Measurements from ENCODE around the gene GZMA.
A peak's percentile ranks its signal among the peaks of the same experiment; 100 is the strongest.
"Not testable (repeated sequence)": the region's sequence is repeated elsewhere in the genome, so short reads cannot be mapped to it uniquely, and the experiment has no call there.

Gene GZMA

DNA sequence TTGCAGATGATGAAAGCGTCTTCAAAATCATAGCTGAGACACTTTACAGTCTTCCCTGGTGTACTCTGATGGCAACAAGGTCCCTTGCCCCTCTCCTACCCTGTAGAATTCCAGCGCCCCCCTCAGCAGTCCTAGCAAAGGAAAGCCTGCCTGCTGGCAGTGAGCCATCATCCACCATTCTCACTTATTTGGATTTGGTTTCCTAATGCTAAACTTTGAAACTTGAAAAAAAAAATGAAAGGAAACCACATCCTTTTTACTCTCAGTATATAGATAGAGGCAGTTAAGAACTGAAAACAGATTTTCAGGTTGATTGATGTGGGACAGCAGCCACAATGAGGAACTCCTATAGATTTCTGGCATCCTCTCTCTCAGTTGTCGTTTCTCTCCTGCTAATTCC, at the start of gene GZMA:
TSS of gene GZMA (plus strand) at position 299 of the 400 bp plus-strand sequence. CDS start at position 336, 37 bp downstream.
- no peak for DNase-seq (ENCODE audit: low read depth)

DNA sequence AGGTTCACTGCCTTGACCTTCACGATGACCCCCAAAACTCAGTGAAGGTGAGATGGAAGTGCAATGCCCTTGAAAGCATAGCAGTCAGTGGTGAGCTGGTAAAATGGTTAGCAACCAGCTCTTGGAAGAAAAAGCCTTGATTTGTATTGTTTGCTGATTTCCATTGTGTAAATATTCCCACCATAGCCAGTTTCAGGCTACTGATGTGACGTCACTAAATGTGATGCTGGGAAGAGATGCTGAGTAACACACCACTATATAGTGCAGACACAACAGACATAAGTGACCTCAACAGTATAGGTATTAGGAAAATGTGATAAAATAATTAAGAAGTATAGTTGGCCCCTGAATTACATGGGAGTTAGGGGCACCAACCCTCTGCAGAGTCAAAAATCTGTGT, 47.3 kb upstream of the GZMA start:
- DNase-seq (ENCODE audit: low read depth) = no peak

DNA sequence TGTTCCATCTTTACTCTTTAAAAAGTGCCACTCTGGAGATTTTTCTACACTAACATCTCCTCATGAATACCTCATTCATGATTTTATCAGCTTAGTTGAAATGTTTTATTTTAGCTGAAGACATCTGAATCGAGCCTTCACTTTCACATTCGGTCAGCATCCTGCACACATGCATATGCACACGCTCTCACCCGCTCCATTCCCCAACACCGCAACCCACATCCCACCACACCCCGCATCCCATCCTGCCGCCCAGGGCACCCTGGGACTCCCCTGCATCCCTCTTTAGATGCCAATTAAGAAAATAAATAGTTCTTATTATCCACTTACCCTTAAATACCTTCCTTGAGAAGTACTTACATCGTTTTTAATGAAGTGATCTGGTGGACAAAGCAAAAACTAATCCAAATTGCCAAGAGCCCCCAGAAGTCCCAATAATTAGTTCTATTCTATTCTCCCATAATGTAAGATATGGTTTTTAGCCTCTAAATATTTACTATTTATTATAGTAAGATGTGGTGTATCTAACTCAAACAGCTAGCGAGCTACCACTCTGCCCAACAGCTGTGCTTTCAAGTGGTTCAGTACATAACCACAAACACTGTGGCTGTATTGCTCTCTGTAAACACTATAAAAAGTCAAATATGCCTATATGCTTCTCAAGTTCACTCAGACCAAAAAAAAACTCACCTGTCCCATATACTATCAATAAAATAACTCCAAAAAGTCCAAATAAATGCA, 40.2 kb upstream of the GZMA start:
- peak; percentile 13 for DNase-seq (ENCODE audit: low read depth)

DNA sequence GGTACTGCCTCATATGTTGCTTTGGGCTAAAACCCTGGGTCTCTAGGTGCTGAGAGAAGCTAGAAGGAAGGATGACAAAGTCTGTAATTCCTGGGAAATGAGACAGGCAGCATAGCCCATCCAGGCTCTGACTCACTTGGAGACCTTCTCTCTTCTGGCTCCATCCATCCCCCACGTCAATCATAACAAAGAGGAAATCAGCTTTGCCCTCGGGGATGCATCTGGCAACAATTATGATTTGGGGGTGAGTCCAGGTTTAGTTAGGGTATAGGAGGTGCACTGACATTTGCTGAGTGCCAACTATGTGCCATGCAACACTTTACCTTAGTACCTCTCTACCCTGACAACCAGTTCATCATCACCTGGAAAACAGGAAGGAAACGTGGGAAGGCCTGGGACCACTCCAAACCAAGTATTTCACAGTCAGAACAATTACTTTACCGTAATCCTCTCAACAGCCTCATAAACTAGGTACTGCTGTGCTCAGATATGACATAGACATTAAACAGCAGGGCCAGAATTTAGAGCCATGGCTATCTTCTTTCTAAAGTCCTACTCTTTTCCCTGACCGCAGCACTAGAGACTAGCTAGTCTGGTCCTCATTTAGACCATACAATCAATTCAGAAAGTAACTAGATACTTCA, 39.1 kb upstream of the GZMA start:
- no peak for DNase-seq (ENCODE audit: low read depth)

DNA sequence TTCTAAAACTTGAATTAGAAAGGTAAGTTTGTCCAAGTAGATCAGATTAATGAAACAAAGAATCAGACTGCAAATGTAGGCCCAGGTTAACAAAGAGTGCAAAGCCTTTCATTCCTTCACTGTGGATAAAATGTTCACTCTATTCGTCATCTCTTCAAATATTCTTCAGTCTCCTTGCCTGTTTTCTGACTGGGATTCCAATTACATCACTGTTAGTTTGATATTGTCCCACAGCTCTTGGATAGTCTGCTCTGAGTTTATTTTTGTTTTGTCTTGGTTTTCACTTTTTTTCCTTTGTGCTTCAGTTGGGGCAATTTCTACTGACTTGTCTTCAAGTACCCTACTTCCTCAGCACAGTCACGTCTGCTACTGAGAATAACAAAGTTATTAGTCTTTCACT, 38.5 kb upstream of the GZMA start:
- DNase-seq (ENCODE audit: low read depth) = no peak

DNA sequence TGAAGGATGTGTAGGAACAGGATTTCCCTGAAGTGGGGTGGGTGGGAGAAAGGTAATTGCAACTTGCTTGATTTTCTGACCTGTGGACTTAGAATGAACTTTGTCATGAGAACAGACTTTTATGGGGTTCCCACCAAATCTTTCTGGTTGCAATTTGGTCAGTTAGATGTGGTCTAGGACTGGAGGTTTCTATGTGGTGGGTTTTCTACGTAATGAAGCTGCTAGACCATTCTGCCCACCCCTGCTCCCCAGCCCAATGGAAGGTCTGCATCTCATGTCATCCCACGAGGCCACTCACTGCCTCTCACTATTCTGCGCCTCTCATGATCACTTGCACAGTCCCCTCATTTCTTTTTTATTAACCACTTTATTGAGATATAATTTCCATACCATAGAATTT, 37.9 kb upstream of the GZMA start:
- DNase-seq (ENCODE audit: low read depth) = no peak

DNA sequence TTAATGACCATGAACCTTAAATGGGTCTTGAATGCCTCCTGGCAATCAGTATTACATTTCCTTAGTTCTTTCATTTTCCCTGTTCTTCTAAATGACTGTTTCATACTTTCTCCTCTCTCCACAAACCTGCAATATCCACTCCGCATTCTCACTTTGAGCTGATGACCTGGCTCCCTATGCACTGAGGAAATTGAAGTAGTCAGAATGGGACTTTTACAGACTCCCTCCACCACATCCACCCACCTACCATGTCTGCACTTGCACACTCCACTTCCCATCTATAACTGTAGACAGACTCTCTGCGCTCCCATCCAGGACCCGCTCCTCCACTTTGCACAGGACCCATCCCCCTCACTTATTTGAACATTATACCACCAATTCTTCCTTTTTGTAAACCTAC, 36.2 kb upstream of the GZMA start:
- DNase-seq (ENCODE audit: low read depth) = no peak

DNA sequence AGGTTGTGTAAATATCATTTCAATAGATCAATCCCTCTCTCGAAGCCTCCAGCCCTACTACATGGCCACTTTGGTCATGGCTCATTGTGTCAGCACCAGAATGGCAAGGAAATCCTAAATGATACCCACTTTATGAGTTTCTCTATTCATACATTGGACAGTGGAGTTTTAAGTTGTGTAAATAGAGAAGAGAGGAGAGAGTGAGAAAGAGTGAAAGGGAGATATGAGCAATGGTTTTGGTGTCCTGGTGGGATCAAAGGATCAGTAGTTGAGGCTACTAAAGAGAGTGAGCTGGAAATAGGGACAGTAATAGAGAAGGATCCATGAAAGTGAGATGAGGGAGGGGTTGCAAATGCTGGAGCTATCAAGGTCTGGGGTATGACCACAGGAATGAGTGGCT, 31.5 kb upstream of the GZMA start:
- no peak for DNase-seq (ENCODE audit: low read depth)

DNA sequence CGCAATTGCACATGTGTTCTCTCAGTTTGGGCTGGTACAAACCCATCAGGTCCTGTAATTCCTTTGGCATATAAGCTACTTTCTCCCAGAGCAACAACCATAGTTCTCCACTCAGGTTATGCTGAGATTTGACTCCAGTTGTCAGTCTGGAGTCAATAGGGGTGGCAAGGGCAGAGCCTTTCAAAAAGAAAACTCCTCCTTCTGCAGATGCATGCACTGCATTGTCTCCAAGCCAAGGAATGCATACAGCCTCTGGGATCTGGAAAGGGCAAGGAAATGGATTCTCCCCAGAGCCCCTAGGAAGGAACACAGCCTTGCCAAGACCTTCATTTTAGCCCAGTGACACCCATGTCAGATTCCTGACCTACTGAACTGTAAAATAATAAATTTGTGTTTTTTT, 31.0 kb upstream of the GZMA start:
- no peak for DNase-seq (ENCODE audit: low read depth)

DNA sequence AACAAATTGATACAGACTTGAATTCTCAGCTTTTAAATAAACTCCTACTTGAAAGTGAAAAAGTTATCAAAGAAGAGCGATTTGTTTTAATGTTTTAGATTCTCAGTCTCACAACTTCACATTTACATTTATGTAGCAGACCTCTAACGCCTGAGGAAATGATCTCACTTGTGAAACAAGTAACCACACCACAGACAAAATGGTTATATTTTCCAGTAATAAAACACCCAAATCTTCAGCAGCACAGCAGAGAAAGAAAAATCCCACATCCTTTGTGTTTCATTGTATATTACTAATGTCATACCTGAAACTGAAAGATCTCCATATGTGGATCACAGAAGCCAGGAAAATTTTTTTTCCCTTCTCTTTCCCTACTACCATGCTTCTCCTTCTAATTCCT, 29.8 kb upstream of the GZMA start:
- no peak for DNase-seq (ENCODE audit: low read depth)

DNA sequence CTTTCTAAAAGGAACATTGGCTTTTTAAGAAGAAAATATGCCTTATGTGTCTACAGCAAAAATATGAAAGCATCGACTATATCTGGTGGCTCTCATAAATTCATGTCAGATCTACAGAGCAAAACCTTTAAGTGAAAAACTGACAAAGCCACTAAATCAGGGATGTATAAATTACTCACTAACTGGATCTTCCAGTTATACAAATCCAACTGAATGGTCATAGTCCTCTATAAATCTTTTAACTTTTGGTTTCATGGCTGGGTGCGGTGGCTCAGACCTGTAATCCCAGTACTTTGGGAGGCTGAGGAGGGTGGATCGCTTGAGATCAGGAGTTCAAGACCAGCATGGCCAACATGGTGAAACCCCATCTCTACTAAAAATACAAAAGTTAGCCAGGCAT, 29.2 kb upstream of the GZMA start:
- DNase-seq (ENCODE audit: low read depth) = no peak

DNA sequence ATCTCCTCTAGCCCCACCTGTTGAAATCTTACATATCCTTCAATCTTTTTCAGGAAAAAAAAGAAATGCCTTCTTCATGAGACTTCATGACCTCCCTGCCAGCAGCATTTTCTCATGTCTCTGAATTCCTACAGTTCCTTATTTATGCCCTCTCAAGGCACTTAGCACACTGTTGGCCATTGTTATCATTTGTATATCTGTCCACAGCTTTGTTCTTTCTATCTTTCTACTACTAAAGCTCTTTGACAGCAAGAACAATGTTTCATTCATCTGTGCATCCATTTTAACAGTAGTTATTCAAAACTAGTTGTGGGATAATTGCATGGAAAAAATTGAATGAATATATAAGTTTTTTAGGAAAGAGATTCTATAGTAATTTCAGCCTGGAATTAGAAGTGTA, 20.9 kb upstream of the GZMA start:
- no peak for DNase-seq (ENCODE audit: low read depth)

DNA sequence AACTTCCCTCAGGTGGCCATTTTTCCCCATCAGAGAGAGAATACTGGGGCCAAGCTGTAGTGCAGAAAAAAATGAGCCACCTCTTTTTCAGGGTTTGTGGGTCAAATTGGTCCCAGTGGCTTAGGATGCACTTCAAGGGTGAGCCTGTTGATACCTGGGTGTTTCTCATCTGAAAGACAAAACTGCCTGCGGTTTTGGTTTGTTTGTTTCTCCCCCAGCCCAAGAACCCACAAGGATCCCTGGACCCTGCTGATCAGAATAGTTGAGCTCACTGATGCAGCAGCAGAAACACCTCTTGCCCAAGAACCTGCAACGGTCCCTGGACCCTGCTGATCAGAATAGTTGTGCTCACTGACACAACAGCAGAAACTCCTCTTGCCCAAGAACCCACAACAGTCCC, 13.1 kb upstream of the GZMA start:
- not testable (repeated sequence) for DNase-seq (ENCODE audit: low read depth)

DNA sequence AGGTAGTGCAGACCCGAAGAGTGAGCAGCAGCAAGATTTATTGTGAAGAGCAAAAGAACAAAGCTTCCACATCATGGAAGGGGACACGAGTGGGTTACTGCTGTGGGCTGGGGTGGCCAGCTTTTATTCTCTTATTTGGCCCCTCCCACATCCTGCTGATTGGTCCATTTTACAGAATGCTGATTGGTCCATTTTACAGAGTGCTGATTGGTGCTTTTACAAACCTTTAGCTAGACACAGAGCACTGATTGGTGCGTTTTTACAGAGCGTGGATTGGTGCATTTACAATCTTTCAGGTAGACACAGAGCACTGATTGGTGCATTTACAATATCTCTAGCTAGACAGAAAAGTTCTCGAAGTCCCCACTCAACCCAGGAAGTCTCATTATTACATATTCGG, 11.4 kb upstream of the GZMA start:
- DNase-seq (ENCODE audit: low read depth) = not testable (repeated sequence)

DNA sequence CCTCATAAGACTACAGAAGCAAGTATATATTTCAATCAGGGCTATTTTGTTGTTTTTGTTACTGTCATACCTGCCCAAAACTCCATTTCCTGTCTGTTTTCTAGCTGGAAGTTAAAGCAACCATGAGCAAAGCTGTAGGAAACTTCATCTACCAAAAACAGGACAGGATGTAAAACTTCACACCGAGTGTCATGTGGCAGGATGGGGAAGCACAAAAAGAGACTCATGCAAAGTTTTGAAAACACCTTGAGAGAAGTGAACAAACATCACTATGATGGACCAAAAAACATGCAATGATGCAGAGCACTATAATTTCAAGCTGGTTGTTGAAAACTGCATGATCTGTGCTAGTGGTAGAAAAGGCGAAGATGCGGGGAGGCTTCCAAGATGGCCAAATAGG, 6.3 kb upstream of the GZMA start:
- DNase-seq (ENCODE audit: low read depth) = no peak

DNA sequence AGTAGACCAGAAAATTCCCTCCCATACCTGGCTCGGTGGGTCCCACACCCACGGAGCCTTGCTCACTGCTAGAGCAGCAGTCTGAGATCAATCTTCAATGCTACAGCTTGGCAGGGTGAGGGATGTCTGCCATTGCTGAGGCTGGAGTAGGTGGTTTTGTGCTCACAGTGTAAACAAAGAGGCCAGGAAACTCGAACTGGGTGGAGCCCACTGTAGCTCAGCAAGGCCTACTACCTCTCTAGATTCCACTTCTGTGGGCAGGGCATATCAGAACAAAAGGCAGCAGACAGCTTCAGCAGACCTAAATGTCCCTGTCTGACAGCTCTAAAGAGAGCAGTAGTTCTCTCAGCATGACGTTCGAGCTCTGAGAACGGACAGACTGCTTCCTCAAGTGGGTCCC, 5.6 kb upstream of the GZMA start:
- peak; percentile 41 for DNase-seq (ENCODE audit: low read depth)

DNA sequence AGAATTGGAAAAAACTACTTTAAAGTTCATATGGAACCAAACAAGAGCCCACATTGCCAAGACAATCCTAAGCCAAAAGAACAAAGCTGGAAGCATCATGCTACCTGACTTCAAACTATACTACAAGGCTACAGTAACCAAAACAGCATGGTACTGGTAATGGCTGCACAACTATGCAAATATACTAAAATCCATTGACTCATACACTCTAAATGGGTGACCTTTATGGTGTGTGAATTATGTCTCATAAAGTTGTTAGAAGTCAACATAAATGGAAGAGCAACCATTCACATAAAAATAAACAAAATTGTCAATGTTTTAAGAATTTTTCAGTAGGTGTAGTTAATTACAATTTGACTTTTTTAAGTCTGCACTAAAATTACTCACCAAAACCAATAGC, 1.3 kb upstream of the GZMA start:
- DNase-seq (ENCODE audit: low read depth) = not testable (repeated sequence)

DNA sequence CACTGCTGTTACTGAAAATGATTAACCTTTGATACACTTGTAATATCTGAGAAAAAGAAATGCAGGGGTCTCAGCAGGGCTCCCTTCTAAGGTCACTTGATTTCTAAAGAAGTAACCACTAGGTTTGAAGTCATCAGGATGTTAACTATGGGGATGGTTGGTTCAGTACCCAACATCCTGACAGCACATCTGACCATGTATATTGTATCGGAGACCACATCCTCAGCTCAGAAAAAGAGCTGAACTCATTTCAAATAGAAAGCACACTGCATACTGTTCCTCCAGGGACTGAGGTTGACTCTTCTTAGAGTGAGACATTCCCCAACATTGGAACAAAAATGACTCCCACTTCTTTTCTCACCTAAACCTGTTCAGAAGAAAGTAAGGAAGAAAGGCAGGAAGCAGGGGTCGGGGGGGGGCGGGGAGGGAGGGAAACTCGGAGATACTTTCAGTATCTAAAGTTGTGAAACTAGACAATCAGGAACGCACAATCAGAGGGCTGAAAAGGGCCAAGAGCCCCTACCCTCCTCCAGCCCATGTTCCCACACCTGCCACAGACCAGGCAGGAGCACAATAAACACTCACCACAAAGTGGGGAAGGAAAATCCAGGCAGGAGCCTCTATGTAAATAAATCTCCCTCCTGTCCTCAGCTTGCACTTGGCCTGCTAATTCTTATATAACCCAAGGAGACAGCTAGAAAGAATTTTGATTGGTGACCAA, 730 bp upstream of the GZMA start:
- no peak for DNase-seq (ENCODE audit: low read depth)

DNA sequence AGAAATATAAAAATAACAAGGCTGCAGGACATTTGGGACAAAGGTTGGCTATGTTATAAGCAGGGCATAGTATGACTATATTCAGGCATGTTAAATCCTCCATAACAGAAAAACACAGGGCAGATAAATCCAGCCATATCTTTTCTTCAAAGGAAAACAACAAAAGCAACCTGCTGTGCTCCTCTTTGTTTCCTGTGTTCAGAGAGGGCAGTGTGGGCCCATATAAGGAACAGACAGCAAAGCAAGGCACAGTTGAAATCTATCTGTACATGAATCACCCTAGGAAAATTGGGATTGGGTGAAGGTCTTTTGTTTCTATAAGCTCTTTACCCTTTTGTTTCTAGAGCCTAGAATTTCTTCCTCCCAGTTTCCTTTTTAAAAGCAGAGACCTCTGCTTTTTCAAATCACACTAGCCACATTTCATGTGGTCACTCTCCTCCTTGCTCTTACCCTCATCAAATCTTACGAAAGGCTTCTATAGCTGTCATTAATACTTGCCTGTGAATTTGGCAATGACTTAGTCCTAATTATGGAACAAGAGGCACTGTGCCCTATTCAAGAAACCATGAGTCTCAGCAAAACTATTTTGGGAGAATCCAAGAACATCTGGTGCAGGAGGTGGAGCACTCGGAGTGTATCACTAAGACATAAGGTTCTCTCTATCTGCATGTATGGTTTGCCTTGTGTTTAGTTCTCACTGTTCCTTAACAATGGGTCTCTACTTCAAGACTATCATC, 1.8 kb downstream of the GZMA start:
- no peak for DNase-seq (ENCODE audit: low read depth)

DNA sequence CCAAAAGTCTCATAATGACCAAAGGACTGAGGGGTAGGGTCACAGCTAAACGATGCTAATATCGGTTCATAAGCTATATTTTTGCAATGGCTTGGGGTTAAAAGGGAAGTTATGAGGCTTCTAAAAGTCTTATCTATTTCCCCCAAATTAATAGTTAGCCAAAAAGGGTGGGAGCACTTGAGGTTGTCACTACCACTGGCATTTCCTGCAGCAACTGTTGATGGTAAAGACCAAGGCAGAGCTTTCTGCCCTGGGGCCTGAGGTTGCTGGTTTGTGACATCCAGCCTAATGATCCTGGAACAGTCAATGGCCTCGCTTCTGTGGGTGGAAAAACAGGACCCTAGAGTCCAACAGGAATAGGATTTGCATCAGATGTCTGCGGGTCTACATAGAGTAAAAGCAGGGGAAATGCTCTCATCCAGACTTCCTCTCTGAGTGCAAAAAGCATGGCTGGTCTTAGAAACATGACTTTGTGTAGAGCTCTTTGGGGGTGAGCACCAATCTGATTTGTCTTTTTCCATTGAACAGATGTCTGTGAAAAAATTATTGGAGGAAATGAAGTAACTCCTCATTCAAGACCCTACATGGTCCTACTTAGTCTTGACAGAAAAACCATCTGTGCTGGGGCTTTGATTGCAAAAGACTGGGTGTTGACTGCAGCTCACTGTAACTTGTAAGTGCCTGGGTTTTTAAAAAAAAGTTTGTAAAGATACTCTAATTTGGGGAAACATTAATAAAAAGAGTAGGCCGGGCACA, 2.7 kb downstream of the GZMA start:
- DNase-seq (ENCODE audit: low read depth) = no peak

DNA sequence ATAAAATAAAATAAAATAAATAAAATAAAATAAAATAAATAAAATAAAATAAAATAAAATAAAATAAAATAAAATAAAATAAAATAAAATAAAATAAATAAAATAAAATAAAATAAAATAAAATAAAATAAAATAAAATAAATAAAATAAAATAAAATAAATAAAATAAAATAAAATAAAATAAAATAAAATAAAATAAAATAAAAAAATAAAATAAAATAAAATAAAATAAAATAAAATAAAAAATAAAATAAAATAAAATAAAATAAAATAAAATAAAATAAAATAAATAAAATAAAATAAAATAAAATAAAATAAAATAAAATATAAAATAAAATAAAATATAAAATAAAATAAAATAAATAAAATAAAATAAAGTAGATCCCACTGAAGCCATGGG, 3.5 kb downstream of the GZMA start:
- not testable (repeated sequence) for DNase-seq (ENCODE audit: low read depth)

DNA sequence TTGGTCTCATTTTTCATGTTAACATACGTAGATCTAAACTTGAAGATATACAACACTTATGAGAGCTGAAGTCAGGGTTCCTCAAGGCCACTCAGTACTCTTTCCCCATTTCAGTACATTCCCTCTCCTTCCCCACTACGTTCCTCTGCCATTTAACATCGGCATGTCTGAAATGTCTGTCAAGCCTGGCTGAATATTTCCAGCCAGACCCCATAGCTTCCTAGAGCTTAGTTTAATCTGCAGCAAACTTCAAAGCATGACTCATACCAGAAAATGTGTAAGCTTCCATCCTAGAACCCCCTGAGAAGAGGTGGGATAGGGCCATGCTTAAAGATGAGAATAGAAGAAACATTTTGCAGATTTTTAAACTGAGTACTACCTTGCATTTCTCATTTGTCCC, 6.2 kb downstream of the GZMA start:
- DNase-seq (ENCODE audit: low read depth) = no peak

All from activated T-helper 1 cell treated with Interleukin-2 at 50 U/mL for 16 hours (primary cell).